Kasumi-1 (cell line): ENCODE measurements around the gene GALNT10.

Experiments
- DNase-seq, 2 experiments: peaks; one replicate each; lab custom pipeline; 2025; lab: John Stamatoyannopoulos, UW

The GALNT10 gene

GRCh38 chr5:154296525-154297159 lies 106.1 kb downstream of the GALNT10 start:
- DNase-seq: no peak

GRCh38 chr5:154298065-154298464 lies 107.5 kb downstream of the GALNT10 start:
- peak; percentile 79 for DNase-seq

- no peak for DNase-seq
Observed at GRCh38 chr5:154300207-154300883, 109.8 kb downstream of the GALNT10 start.

GRCh38 chr5:154301726-154302125 lies 111.2 kb downstream of the GALNT10 start:
- DNase-seq: no peak

- DNase-seq: no peak
Observed at GRCh38 chr5:154302161-154302560, 111.6 kb downstream of the GALNT10 start.

GRCh38 chr5:154303133-154303532 lies 112.6 kb downstream of the GALNT10 start:
- no peak for DNase-seq

GRCh38 chr5:154308443-154309370 lies 118.2 kb downstream of the GALNT10 start:
- DNase-seq: no peak

- no peak for DNase-seq
Observed at GRCh38 chr5:154309371-154309745, 118.8 kb downstream of the GALNT10 start.

GRCh38 chr5:154309805-154310204 lies 119.3 kb downstream of the GALNT10 start:
- DNase-seq: no peak

GRCh38 chr5:154311362-154311761 lies 120.8 kb downstream of the GALNT10 start:
- DNase-seq: no peak

GRCh38 chr5:154312000-154312399 lies 121.5 kb downstream of the GALNT10 start:
- no peak for DNase-seq

GRCh38 chr5:154312576-154312975 lies 122.0 kb downstream of the GALNT10 start:
- no peak for DNase-seq

GRCh38 chr5:154313360-154314017 lies 123.0 kb downstream of the GALNT10 start:
- no peak for DNase-seq

GRCh38 chr5:154315196-154315595 lies 124.7 kb downstream of the GALNT10 start:
- DNase-seq: no peak

- no peak for DNase-seq
Observed at GRCh38 chr5:154315756-154316155, 125.2 kb downstream of the GALNT10 start.

- no peak for DNase-seq
Observed at GRCh38 chr5:154316223-154316935, 125.8 kb downstream of the GALNT10 start.

- DNase-seq: no peak
Observed at GRCh38 chr5:154317916-154318315, 127.4 kb downstream of the GALNT10 start.

GRCh38 chr5:154318691-154319090 lies 128.2 kb downstream of the GALNT10 start:
- no peak for DNase-seq

GRCh38 chr5:154319736-154320135 lies 129.2 kb downstream of the GALNT10 start:
- DNase-seq: no peak

- no peak for DNase-seq
Observed at GRCh38 chr5:154320224-154321089, 129.9 kb downstream of the GALNT10 start.

GRCh38 chr5:154321546-154321945 lies 131.0 kb downstream of the GALNT10 start:
- no peak for DNase-seq
